Nucleus accumbens (tissue), 56 donors: ENCODE results near the gene KCMF1.
A peak's percentile ranks its signal among the peaks of the same experiment; 100 is the strongest.
"Not testable (repeated sequence)": the region's sequence is repeated elsewhere in the genome, so short reads cannot be mapped to it uniquely, and the experiment has no call there.

Source experiments
- DNase-seq, 56 donors: peaks; one replicate each; lab custom pipeline; 2025; lab: John Stamatoyannopoulos, UW

KCMF1 gene

DNA sequence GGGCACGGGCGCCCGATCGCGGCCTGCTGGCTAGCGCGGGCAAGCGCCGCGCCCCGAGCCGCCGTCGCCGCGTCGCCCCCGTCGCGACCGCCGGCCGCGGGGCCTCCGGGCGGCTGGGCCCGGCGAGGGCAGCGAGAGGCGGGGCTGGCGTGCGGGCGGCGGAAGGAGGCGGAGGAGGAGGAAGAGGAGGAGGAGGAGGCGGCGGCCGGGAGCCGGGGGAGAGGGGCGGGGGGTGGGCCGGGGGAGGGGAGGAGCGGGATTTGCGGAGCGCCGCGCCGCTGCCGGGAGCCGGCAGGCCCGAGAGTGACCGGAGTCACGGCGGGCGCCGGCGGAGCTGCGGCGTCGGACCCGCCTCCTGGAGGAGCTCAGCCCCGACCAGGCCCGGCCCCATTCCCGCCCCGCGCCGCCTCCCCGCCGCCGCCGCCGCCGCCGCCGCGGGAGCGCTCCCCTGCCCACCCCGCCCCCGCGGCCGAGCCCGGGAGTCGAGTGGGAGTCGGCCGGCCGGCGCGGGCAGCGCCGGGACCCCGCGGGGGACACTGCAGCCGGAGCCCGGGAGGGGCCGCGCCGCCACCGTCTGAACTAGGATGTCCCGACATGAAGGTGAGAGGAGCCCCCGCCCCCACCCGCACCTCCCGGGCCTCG lies at the start of gene KCMF1:
Gene KCMF1, plus strand, starts transcription at position 294 of the 642 bp plus-strand sequence. Its CDS starts 291 bp downstream, at position 585.
- peak in 55 of 56 donors; percentile 4 to 84 (median 69) for DNase-seq

DNA sequence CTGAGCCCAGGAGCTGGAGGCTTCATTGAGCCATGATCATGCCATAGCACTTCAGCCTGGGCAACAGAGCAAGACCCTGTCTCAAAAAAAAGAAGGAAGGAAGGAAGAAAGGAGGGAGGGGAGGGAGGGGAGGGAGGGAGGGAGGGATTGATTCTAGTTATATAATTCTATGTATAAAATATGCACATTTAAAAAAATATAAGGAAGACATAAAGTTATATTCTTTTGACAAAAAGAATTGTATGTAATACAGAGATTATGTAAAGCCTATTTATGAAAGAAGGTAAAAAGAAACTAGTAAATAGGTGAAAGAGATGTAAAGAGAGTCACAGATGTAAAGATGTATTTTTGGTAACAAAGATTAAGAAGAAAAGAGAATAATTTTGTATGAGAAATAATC lies 48.0 kb upstream of the KCMF1 start:
- no peak for DNase-seq

DNA sequence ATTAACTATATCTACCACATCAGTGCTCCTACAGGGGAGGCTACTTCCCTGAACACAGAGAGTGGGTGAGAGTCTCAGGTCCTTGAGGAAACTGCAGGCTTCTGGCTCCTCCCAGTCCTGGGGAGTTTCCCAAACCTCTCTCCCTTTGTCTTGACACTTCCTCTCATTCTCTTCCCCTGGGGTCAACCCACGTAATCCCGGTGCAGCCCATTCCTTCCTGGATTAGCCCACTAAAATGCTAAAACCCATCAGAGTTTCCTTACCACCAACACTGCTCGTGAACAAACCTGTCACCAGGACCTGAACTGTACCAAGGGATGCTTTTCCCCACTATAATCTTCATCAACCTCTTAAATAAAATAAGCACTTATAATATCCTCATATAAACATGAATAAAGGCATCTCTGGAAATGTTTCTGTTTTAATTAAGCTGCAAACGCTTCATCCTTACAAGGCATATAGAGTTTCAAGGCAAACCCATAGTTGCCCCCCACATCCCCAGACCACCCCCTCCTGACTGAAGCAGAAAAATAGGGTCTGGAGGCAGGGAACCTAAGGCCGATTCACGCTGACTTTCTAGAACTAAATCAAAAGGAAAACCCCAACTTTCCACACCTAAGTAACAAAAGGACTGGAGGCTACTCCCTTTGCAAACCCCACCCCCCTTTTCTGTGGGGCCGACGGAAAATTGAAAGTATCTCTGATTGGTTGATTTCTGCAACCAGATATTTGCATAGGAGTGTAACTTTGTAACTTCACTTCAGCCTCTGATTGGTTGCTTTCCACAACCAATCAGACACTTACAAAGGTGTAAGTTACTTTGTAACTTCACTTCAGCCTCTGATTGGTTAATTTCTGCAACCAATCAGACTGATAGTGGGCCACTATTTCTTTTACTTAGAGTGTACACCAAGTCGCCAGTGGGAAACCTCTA lies 46.5 kb upstream of the KCMF1 start:
- DNase-seq: peak in 2 of 56 donors; percentile 11 to 15

DNA sequence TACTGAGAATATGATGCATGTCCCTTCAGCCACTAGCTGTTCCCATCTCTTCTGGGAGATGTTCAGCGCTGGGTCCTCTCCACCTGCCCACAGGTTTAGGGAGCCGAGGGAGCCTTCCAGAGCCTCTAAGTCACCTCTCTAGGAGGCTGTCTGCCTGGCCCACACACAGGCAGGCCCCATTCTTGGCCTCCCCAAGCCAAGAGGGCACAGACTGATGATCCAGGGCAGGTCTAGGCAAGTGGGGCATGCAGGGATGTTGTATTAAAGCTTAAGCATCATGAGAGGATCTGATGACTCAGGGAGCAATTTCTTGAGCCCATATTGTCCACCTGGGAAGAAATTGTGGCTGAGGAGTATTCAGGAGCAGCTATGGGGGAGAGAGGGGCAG lies 45.6 kb upstream of the KCMF1 start:
- DNase-seq: no peak

DNA sequence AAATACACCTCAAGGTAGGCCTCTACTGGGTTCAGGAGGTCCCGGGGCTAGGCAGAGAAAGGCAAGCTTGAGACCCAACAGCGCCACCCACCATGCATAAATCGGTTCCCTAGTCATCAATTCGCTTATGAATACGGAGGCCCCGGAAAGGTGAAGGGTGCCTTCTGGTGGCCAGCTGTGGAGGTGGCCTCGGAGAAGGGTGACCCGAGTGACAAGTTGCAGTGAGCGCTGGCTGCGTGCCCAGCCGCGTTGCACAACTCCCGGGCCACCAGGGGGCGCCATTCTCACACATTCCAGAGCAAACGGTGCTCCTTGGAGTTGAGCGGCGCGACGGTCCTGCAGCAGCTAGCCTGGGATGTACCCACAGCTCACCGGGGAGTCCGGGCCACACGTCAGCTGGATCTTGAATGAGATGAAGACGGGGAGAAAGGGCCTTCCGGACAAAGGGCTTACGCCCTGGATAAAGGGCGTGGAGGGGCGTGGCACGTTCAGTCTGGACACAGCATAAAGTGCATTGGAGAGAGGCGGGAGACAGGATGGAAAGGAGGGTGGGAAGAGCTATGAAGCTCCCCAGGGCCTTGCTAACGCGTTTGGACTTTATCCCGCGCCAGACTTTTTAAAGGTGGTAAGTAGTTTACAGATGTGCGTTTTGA lies 45.1 kb upstream of the KCMF1 start:
- peak in 55 of 56 donors; percentile 33 to 97 (median 84) for DNase-seq

DNA sequence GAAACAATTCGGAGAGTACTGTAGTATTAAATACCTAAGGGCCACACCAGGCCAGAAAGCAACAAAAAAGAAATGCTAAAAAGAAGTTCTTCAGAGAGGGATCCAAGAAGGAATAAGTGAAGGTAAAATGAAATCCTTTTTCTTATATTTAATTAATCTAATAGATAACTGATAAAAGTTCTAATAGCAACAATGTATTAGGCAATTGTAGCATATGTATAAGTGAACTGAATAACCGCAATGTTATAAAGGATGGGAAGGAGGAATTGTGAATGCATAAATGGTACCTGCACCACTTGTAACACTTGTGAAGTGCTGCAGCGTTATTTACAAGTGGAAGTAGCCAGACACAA lies 43.7 kb upstream of the KCMF1 start:
- DNase-seq: no peak

DNA sequence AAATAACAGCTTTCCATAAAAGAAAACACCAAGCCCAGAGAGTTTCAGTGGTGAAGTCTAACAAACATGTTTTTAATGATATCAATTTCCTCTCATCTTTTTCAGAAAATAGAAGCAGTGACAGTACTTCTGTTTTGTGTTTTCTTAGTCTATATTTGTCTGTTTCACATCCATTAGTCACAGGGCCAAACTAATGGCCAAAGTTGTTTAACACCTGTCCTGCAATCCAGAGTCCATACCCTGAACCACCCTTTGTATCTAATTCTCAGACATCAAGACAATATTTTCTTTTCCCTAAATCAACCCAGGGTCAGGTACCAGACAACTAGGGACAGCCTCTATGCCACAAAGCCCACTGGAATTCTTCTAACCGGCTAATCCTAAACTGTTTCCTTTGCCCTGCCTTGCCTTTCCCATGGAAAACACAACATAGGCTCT lies 39.6 kb upstream of the KCMF1 start:
- no peak for DNase-seq

DNA sequence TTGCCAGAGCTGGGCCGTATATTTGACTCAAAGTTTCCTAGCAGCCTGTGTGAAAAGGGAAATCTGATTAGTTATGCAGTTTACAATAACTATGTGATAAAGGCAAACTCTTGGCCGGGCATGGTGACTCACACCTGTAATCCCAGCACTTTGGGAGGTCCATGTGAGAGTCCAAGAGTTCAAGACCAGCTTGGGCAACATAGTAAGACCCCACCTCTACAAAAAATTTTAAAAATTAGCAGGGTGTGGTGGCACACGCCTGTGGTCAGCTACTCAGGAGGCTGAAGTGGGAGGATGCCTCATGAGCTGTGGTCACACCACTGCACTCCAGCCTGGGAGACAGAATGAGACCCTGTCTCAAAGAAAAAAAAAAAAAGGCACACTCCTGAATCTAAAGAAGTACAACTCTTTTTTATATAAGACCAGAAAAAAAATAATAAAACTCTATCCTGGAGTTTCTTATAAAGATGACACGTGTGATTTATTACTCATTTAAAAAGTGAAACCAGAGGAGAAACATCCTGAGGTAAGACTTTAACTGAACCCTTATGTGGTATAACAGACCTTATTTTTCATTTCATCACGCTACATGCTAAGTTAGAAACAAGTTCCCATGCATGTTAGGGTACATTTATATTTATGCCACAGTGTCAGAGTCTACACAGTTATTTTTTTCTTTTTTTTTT lies 32.6 kb upstream of the KCMF1 start:
- no peak for DNase-seq

DNA sequence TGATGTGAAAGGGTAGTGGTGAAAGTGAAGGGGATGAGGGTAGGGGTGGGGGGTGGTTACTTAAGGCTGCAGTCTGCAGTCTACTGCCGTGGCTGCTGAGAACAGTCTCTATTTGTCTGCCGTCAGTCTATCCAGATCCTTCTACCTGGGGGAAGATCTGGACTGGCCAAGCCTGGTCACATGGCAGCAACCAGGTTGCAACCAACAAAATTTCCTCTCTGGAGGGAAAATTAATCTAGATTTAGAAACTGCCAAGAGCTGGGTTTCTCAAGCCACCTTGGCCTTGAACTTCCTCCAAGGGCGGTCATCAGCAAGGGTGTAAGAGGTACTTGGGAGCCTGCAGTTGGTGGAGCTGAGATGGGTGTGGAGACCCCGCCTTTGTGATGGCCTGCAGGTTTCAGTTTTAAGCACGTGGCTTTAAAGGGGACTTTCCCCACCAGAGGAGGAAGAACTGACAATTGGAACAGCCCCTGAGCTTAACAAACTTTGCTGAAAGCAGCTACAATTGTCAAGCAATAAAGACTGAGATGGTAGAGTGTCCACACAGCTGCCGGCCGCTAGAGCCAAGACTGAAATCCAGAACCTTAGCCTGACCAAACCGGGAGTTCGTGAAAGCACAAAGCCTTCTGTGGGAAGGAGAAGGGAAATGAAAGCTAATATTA lies 31.4 kb upstream of the KCMF1 start:
- no peak for DNase-seq

DNA sequence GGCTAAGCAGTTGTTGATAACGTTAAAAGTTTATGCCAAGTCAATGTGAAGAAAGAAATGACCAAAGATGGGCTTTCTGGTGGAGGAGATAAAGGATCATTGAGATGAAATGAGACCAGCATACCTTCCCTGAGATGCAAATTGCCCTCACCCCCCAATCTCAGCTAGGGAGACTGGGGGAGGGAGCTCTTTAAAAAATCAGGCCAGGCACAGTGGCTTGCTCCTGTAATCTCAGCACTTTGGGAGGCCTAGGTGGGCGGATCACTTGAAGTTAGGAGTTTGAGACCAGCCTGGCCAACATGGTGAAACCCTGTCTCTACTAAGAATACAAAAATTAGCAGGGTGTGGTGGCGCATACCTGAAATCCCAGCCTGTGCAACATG lies 30.9 kb upstream of the KCMF1 start:
- no peak for DNase-seq

DNA sequence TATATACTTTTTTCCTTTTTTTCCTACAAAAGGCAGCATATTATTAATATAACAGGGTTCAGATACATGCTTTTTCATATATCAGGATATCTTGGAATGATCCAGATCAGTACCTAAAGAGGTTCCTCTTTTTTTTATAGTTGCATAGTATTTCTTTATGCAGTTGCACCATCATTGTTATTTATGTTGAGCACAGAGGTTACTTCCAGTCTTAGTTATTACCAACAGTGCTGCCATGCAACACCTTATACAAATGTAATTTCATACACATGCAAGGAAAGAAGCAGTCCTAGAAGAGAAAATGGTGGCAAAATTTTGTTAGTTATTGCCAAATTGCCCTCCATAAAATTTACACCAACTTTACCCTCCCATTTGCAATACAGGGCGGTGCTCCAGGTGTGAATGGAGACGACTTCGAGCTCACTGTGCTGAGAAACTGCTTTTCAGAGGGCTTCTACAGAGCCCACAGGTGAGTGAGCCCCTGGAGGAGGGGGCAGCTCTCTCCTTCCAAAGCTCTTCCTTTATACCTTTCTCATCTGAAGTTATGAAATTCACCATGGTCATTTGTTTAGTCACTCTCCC lies 30.0 kb upstream of the KCMF1 start:
- DNase-seq: no peak

DNA sequence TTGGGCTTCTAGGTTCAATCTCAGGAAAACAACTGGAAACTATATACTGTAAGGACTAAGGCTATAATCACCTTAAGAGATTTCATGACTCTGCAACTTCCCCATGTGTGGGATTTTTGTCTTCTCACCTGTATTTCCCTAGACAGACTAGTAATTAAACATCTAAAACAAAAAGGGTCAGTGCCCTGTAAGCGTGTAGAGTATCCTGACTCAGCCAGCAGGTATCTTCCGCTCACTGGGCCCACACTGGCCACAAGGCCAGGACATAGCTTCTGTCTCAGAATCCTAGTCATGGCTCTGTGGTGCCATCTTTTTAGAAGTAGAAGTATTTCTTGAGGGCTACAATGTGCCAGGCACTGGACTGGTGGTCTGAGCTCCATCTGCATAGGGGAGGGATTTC lies 28.8 kb upstream of the KCMF1 start:
- DNase-seq: no peak

DNA sequence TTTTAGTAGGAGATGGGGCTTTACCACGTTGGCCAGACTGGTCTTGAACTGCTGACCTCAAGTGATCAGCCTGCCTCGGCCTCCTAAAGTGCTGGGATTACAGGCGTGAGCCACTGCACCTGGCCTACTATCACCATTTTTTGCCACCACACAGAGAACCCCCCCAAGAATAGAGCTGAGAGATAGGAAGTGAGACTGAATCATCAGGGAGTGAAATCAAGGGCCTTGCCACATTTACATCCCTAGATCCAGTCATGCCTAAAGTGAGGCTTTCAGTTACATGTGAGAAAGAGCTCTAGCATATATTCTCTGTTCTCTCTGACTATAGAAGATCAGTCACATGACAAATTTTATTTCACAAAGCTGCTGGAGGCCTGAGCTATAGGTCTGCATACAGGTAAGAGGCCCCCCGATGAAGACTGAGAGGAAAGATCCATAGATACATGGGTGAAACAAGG lies 28.0 kb upstream of the KCMF1 start:
- DNase-seq: no peak

DNA sequence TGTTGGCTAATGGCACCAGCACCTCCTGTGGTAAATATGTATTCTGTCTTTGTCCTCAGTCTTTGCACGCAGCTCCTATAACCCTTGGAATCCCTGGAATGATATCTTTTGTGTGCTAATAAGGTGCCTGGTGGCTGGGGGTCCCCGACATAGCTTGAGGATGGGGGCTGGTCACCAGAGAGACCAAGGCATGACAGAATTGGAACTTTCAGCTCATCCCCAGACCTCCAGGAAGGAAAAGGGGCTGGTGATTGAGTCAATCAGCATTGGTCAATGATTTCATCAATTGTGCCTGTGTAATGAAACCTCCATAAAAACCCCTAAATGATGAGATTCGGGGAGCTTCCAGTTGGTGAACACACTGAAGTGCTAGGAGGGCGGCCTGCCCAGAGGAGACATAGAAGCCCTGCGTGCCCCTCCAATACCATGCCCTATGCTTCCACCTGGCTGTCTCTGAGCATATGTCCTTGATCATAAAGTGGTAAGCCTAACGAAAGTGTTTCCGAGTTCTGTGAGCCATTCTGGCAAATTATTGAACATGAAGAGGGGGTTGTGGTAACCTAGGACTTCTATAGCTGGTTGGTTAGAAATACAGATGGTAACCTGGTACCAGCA lies 26.6 kb upstream of the KCMF1 start:
- DNase-seq: no peak

DNA sequence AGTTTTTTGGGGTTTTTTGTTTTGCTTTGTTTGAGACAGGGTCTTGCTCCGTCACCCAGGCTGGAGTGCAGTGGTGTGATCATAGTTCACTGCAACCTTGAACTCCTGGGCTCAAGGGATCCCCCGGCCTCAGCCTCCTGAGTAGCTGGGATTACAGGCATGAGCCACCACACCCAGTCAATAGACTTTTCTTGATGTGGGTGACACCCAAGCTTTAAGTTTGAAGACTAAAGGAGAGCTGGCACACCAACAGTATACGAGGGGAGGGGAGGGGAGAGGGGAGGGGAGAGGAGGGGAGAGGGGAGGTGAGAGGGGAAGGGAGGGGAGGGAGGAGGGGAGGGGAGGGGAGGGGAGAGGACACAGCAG lies 25.1 kb upstream of the KCMF1 start:
- DNase-seq: not testable (repeated sequence)

DNA sequence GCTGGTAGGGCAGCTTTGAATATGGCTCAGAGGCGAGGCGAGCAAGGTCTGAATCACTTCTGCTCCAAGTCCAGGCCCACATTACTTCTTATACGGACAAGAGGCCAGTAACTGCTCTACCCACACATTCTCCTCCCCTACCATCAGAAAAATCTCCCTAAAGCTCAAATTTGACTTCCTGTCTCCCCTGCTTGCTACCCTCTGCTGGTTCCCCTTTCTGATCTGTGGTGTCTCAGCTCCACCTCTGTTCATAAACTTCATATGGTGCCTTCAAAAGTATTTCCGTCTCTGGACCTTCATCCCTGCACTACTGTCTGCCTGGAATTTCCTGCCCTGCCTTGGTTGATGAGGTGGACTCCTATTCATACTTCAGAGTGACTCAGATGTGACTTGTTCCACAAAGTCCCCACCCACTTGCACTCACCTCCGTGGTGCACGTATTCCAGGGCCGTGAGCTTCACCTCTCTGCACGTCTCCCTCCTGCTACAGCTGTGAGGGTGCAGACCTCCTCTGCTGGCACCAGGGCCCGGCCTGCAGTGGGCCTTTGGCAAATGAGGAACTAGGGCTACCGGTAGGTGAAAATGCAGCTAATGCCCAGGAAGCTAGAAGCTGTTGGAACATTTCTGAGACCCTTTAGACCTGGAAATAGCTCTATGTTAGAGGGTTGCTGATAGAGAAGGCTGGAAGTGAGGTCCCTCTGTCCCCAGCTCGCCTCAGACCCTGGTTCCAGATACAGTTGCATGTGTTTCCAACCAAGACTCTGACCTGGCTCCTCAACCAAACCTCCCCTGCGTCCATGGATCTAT lies 24.6 kb upstream of the KCMF1 start:
- DNase-seq: peak in 9 of 56 donors; percentile 2 to 12 (median 8)

DNA sequence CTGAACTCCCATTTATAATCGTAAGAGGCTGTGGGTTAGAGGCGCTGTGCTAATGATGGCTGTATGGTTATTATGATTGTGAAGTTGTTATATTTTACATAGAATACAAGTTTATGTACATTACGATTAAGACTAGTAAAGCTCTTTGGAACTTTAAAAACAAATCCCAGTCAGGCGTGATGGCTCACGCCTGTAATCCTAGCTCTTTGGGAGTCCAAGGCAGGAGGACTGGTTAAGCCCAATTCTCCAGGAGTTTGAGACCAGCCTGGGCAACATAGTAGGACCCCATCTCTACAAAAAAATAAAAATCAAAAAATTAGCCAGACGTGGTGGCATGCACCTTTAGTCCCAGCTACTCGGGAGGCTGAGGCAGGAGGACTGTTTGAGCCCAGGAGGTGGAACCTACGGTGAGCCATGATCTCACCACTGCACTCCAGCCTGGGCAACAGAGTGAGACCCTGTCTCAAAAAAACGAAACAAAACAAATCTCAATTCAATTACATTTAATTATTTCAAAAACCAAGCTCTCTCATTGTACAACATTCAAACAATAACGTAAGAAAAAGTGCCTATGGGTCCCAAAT lies 23.9 kb upstream of the KCMF1 start:
- no peak for DNase-seq

DNA sequence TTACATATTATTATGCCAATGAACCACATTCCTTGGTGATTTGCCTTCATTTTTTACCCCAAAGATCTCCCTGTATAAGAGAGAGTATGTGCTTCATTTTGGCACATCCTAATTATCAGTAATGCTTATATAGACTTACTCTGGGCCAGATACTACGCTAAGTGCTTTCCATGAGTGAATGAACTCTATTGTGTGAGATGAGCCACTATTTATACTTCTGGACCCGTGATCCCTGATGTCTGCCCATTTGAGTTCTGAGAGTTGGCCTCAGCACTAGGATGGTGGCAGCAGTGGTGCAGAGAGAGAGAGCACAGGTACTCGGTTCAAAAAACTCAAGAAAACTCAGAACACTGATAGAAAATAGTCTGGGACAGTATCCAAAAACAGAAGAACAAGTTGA lies 17.4 kb upstream of the KCMF1 start:
- no peak for DNase-seq
